ENCODE results near the gene RPTOR. TPM values are rescaled to one million over a fixed set of nuclear protein-coding genes. Genes with fewer than 3 reads are reported as not detected.

Gene RPTOR
- polyA plus RNA-seq, 1 of the 3 experiments (the other 2 are of a cell fraction): 14.9 TPM

DNA sequence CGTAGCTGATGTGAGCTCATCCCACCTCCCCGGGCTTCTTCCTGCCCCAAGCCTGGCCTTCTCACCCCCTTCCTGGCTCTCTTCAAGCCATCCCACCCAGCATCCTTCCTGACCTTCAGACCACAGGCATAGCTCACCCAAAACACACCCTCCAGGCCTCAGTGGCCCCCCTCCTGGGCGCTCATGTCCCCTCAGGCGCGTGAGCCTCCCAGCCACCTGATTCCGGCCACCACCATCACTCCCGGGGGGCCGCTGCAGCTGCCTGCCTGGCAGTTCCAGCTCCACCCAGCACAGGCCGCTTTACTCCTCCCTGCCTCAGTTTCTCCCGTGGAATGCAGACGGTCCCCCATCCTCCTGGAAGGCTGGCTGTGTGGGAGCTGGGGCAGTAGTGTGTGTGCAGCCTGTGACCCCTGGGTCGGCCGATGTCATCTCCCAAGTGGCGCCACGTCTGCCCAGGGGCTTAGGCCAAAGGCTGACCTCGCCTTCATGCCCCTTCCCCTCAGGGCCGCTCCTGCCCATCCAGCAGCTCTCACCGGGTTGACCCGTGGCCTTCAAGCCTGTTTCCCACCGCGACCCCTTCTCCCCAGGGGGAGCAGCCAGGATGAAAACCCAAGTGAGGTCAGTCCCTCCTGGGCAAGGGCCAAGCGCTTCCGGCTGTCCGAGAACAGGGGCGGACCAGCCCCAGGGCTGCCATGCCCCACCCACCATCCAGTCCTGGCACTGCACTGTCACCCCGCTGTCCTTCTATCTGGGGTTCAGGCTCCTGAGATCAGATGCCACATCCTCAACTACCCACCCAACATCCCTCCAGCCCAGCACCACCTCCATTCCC is 435.1 kb downstream of the RPTOR start (continued):
- TF ChIP-seq JUND (IDR thresholded peaks at IDR 0.05): no peak

DNA sequence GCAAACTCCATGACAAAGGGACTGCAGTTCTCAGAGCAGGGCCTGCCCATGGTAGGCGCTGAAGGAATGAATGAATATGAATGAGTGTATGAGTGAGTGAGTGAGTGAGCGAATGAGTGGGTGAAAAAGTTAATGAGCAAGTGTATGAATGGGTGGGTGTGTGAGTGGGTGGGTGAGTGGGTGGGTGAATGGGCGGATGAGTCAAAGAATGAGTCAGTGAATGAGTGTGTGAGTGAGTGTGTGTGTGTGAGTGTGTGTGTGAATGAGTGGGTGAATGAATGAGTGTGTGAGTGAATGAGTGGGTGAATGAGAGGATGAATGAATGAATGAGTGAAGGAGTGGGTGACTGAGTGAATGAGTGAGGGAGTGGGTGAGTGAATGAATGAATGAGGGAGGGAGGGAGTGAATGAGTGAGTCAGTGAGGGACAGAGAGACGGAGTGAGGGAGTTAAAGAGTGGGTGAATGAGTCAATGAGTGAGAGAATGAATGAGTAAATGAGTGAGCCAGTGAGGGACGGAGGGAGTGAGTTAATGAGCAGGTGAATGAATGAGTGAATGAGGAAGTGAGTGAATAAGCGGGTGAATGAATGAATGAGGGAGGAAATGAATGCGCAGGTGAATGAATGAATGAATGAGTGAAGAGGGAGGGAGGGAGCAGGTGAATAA is 435.9 kb downstream of the RPTOR start:
- Histone ChIP-seq H3K9me3 (no peaks in the 10 kb centered on the region), H3K4me2 (peak overlapping the region; percentile 75; the same call in 1 of the 2 replicates), H3K36me3 (replicated peaks in 1 of 2; ENCODE audit: control insufficient read depth in 1 of 2, insufficient read depth in 2 of 2, low read length in 1 of 2) (no peaks in the 10 kb centered on the region), H3K27me3 (ENCODE audit: insufficient read depth) (0 out of 2 replicates have a peak, but pooled peaks cover 2% of the 10 kb centered on the region), H3K9me2 (no peaks in the 10 kb centered on the region), H3K4me1 (ENCODE audit: control insufficient read depth in 1 of 2, insufficient read depth in 2 of 2, low read depth in 1 of 2, low read length in 1 of 2) (no peaks in the 10 kb centered on the region; a peak in 1 of 4 replicates), H3K27ac (ENCODE audit: low read depth in 2 of 2, low read length in 1 of 2) (no peak overlapping the region), H3K79me2 (ENCODE audit: insufficient read depth) (no peaks in the 10 kb centered on the region), H3K4me3 (ENCODE audit: low read depth in 2 of 2, low read length in 1 of 2) (no peak overlapping the region), H2AFZ (ENCODE audit: low read depth) (no peak overlapping the region), H4K20me1 (ENCODE audit: insufficient read depth) (no peaks in the 10 kb centered on the region), H3F3A (replicated peaks; ENCODE audit: insufficient read depth) (peaks cover 7% of the 10 kb centered on the region), H3K9ac (no peak overlapping the region)
- TF ChIP-seq, protein P1, sequence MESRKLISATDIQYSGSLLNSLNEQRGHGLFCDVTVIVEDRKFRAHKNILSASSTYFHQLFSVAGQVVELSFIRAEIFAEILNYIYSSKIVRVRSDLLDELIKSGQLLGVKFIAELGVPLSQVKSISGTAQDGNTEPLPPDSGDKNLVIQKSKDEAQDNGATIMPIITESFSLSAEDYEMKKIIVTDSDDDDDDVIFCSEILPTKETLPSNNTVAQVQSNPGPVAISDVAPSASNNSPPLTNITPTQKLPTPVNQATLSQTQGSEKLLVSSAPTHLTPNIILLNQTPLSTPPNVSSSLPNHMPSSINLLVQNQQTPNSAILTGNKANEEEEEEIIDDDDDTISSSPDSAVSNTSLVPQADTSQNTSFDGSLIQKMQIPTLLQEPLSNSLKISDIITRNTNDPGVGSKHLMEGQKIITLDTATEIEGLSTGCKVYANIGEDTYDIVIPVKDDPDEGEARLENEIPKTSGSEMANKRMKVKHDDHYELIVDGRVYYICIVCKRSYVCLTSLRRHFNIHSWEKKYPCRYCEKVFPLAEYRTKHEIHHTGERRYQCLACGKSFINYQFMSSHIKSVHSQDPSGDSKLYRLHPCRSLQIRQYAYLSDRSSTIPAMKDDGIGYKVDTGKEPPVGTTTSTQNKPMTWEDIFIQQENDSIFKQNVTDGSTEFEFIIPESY (IDR thresholded peaks at IDR 0.05; ENCODE audit: borderline replicate concordance, low read depth): no peak
- TF ChIP-seq MXI1 (IDR thresholded peaks at IDR 0.05; ENCODE audit: low read depth, low read length) (no peak), FOSL2 (IDR thresholded peaks at IDR 0.05; ENCODE audit: borderline replicate concordance, low read depth) (peak; percentile 35; the same call in 1 of the 2 replicates)
- TF ChIP-seq, protein P2, sequence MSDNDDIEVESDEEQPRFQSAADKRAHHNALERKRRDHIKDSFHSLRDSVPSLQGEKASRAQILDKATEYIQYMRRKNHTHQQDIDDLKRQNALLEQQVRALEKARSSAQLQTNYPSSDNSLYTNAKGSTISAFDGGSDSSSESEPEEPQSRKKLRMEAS (IDR thresholded peaks at IDR 0.05; ENCODE audit: low read depth): no peak
- ChIA-PET CTCF (interaction anchor here (0.5 to 9.7 kb wide), 44 partner anchors 11 to 1053 kb away, joined by 3 to 81 read pairs (median 4); partner anchors contain the start of genes CHMP6, NPTX1 and RPTOR), POLR2A (interaction anchor here (1.2 kb wide), 1 partner anchor 556 kb away, joined by 3 read pairs; no protein-coding TSS in a partner anchor)
- 48% methylated on average over 7 of the region's 7 CpGs for WGBS (ENCODE audit: low lambda C conversion rate)
- DNase-seq: no peak

DNA sequence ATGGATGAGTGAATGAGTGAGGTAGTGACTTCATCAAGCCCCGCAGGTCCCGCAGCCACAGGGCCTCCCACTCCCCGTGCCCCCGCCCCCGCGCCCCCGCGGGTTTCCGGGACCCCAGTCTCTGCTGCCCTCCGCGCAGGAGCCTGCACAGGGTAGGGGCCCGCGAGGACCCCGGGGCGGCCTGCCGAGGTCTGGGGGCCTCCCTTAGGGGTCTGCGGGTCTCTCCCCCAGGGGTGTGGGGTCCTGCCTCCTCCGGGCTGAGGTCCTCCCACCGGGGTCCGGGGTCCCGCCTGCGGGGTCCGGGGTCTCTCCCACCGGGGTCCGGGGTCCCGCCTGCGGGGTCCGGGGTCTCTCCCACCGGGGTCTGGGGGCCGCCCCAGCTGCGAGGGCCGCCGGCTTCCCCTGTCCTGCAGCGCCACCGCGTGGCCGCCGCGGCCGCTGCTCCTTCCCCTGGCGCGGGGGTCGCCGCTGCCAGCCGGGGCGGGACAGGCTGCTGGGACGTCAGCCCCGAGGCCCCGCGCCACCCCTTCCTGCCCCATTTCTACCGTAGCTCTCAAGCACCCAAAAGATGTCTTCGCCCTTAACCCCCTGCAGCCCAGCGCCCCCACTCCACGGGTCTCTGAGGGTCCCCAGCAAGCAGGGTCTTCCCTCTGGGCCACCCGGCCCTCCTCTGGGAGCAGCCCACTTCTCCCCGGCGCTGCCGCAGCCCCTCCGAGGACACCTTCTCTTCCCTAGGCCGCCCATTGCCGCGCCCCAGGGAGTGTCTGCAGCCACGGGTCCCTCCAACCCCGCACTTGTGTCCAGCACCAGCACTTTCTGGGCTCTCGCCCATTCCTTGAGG is 436.6 kb downstream of the RPTOR start:
- 5% methylated on average over 55 of the region's 65 CpGs for whole genome bisulfite sequencing (ENCODE audit: low lambda C conversion rate)
- Histone ChIP-seq H3K27me3 (ENCODE audit: insufficient read depth) (no peaks in the 10 kb centered on the region), H3K4me1 (ENCODE audit: control insufficient read depth in 1 of 2, insufficient read depth in 2 of 2, low read depth in 1 of 2, low read length in 1 of 2) (no peaks in the 10 kb centered on the region; a peak in 1 of 4 replicates), H2AFZ (ENCODE audit: low read depth) (no peak overlapping the region), H3K36me3 (replicated peaks in 1 of 2; ENCODE audit: control insufficient read depth in 1 of 2, insufficient read depth in 2 of 2, low read length in 1 of 2) (no peaks in the 10 kb centered on the region), H3F3A (replicated peaks; ENCODE audit: insufficient read depth) (peaks cover 7% of the 10 kb centered on the region), H3K9me2 (no peaks in the 10 kb centered on the region), H3K79me2 (ENCODE audit: insufficient read depth) (no peaks in the 10 kb centered on the region), H3K4me3 (ENCODE audit: low read depth in 2 of 2, low read length in 1 of 2) (peak overlapping the region; percentile 25 to 44), H4K20me1 (ENCODE audit: insufficient read depth) (no peaks in the 10 kb centered on the region), H3K27ac (ENCODE audit: low read depth in 2 of 2, low read length in 1 of 2) (no peak overlapping the region), H3K4me2 (peak overlapping the region; percentile 75; the same call in 1 of the 2 replicates), H3K9ac (no peak overlapping the region), H3K9me3 (no peaks in the 10 kb centered on the region)
- POLR2A ChIA-PET: interaction anchor here (1.2 kb wide), 1 partner anchor 557 kb away, joined by 3 read pairs; no protein-coding TSS in a partner anchor
- CTCF ChIA-PET: interaction anchor here (0.5 to 2.5 kb wide), 51 partner anchors 10 to 1054 kb away, joined by 3 to 81 read pairs (median 4); partner anchors contain the start of genes CHMP6, NPTX1 and RPTOR
- no peak for TF ChIP-seq EZH2phosphoT487 (IDR thresholded peaks at IDR 0.05; ENCODE audit: borderline replicate concordance, low read depth)
- TF ChIP-seq RAD21 (IDR thresholded peaks at IDR 0.05; ENCODE audit: low read length): peak; percentile 86
- peak; percentile 83 for TF ChIP-seq SMC3 (IDR thresholded peaks at IDR 0.05; ENCODE audit: low read depth, low read length)
- TF ChIP-seq, protein P3, sequence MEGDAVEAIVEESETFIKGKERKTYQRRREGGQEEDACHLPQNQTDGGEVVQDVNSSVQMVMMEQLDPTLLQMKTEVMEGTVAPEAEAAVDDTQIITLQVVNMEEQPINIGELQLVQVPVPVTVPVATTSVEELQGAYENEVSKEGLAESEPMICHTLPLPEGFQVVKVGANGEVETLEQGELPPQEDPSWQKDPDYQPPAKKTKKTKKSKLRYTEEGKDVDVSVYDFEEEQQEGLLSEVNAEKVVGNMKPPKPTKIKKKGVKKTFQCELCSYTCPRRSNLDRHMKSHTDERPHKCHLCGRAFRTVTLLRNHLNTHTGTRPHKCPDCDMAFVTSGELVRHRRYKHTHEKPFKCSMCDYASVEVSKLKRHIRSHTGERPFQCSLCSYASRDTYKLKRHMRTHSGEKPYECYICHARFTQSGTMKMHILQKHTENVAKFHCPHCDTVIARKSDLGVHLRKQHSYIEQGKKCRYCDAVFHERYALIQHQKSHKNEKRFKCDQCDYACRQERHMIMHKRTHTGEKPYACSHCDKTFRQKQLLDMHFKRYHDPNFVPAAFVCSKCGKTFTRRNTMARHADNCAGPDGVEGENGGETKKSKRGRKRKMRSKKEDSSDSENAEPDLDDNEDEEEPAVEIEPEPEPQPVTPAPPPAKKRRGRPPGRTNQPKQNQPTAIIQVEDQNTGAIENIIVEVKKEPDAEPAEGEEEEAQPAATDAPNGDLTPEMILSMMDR (IDR thresholded peaks at IDR 0.05): peak; percentile 96
- TF ChIP-seq RCOR1 (IDR thresholded peaks at IDR 0.05; ENCODE audit: low read length): no peak
- TF ChIP-seq, protein P4, sequence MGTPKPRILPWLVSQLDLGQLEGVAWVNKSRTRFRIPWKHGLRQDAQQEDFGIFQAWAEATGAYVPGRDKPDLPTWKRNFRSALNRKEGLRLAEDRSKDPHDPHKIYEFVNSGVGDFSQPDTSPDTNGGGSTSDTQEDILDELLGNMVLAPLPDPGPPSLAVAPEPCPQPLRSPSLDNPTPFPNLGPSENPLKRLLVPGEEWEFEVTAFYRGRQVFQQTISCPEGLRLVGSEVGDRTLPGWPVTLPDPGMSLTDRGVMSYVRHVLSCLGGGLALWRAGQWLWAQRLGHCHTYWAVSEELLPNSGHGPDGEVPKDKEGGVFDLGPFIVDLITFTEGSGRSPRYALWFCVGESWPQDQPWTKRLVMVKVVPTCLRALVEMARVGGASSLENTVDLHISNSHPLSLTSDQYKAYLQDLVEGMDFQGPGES (IDR thresholded peaks at IDR 0.05; ENCODE audit: low read depth, low read length): no peak
- peak; percentile 99 for DNase-seq
